BLaER1 (cell line): ENCODE results near the gene CCL11.

Experiments
- H3K27ac ChIP-seq: shearing (Covaris generic); formaldehyde crosslinking; 2 replicates; pipeline ENCODE4 v1.8.1; 2022
- H3K27me3 ChIP-seq: shearing (Covaris generic); formaldehyde crosslinking; 2 replicates; pipeline ENCODE4 v1.8.1; 2022
- H3K36me3 ChIP-seq: shearing (Covaris generic); formaldehyde crosslinking; 2 replicates; pipeline ENCODE4 v1.8.1; 2022
- H3K4me1 ChIP-seq: shearing (Covaris generic); formaldehyde crosslinking; 2 replicates; pipeline ENCODE4 v1.8.1; 2022
- H3K4me2 ChIP-seq: shearing (Covaris generic); formaldehyde crosslinking; 2 replicates; pipeline ENCODE4 v1.8.1; 2022
- H3K4me3 ChIP-seq: shearing (Covaris generic); formaldehyde crosslinking; 2 replicates; pipeline ENCODE4 v1.8.1; 2022
- H3K9ac ChIP-seq: shearing (Covaris generic); formaldehyde crosslinking; 2 replicates; pipeline ENCODE4 v1.8.1; 2022
- H3K9me3 ChIP-seq: shearing (Covaris generic); formaldehyde crosslinking; 2 replicates; pipeline ENCODE4 v1.8.1; 2022
- H4K20me1 ChIP-seq: shearing (Covaris generic); formaldehyde crosslinking; 2 replicates; pipeline ENCODE4 v1.8.1; 2022
- Cebpa-rat ChIP-seq: shearing (Covaris generic); IDR thresholded peaks from 2 replicates; pipeline ENCODE4 v1.8.1; 2022

Gene CCL11

DNA sequence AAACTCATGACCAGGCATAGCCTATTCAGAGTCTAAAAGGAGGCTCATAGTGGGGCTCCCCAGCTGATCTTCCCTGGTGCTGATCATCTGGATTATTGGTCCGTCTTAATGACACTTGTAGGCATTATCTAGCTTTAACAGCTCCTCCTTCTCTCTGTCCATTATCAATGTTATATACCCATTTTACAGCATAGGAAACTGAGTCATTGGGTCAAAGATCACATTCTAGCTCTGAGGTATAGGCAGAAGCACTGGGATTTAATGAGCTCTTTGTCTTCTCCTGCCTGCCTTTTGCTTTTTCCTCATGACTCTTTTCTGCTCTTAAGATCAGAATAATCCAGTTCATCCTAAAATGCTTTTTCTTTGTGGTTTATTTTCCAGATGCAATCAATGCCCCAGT lies 29.7 kb upstream of the CCL11 start:
- no peak overlapping the region for H3K27ac ChIP-seq
- TF ChIP-seq Cebpa-rat = no peak
- no peaks in the 10 kb centered on the region for H3K9me3 ChIP-seq
- no peaks in the 10 kb centered on the region for H3K27me3 ChIP-seq
- no peaks in the 10 kb centered on the region for H3K36me3 ChIP-seq
- H3K4me3 ChIP-seq = no peak overlapping the region
- no peak overlapping the region; the same call in 1 of the 2 replicates for H3K4me2 ChIP-seq
- H4K20me1 ChIP-seq = no peaks in the 10 kb centered on the region
- H3K4me1 ChIP-seq = peaks cover 27% of the 10 kb centered on the region
- H3K9ac ChIP-seq = no peak overlapping the region

GRCh38 chr17:34257299-34257985 lies 28.1 kb upstream of the CCL11 start:
- no peak overlapping the region for H3K9ac ChIP-seq
- H3K27ac ChIP-seq = no peak overlapping the region
- no peak for TF ChIP-seq Cebpa-rat
- H3K27me3 ChIP-seq = no peaks in the 10 kb centered on the region
- no peaks in the 10 kb centered on the region for H3K9me3 ChIP-seq
- no peak overlapping the region for H3K4me2 ChIP-seq
- peaks cover 15% of the 10 kb centered on the region for H3K4me1 ChIP-seq
- H4K20me1 ChIP-seq = no peaks in the 10 kb centered on the region
- H3K36me3 ChIP-seq = no peaks in the 10 kb centered on the region
- no peak overlapping the region for H3K4me3 ChIP-seq

DNA sequence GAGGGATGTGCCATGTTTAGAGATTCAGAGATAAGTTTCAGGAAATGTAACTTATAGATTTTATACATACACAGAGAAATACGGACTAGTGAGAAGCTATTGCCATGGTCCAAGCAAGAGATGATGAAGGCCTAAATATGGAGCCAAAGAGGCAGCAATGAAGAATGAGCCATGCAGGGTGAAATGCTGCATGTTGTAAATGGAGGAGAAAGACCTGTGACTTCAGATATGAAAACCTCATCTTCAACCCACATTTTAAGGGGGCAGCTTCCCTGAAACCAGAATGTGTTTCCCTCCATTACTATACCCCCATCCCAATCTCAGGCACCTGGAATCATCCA lies 27.6 kb upstream of the CCL11 start:
- no peaks in the 10 kb centered on the region for H3K36me3 ChIP-seq
- TF ChIP-seq Cebpa-rat = no peak
- H3K4me3 ChIP-seq = no peak overlapping the region
- H3K4me2 ChIP-seq = no peak overlapping the region
- H4K20me1 ChIP-seq = no peaks in the 10 kb centered on the region
- H3K27me3 ChIP-seq = no peaks in the 10 kb centered on the region
- no peak overlapping the region for H3K9ac ChIP-seq
- H3K9me3 ChIP-seq = no peaks in the 10 kb centered on the region
- H3K4me1 ChIP-seq = peaks cover 13% of the 10 kb centered on the region
- H3K27ac ChIP-seq = no peak overlapping the region

GRCh38 chr17:34259146-34259545 lies 26.4 kb upstream of the CCL11 start:
- Histone ChIP-seq H3K4me3 (no peak overlapping the region), H3K27ac (no peak overlapping the region), H3K36me3 (no peaks in the 10 kb centered on the region), H4K20me1 (no peaks in the 10 kb centered on the region), H3K9me3 (no peaks in the 10 kb centered on the region), H3K4me1 (peaks cover 13% of the 10 kb centered on the region), H3K27me3 (no peaks in the 10 kb centered on the region), H3K9ac (no peak overlapping the region), H3K4me2 (no peak overlapping the region)
- no peak for TF ChIP-seq Cebpa-rat

GRCh38 chr17:34260861-34261260 lies 24.7 kb upstream of the CCL11 start:
- Histone ChIP-seq H3K9ac (no peak overlapping the region), H3K4me2 (no peak overlapping the region), H3K36me3 (no peaks in the 10 kb centered on the region), H3K27me3 (no peaks in the 10 kb centered on the region), H3K27ac (no peak overlapping the region), H3K4me1 (no peaks in the 10 kb centered on the region), H4K20me1 (no peaks in the 10 kb centered on the region), H3K9me3 (no peaks in the 10 kb centered on the region), H3K4me3 (no peak overlapping the region)
- TF ChIP-seq Cebpa-rat = no peak

DNA sequence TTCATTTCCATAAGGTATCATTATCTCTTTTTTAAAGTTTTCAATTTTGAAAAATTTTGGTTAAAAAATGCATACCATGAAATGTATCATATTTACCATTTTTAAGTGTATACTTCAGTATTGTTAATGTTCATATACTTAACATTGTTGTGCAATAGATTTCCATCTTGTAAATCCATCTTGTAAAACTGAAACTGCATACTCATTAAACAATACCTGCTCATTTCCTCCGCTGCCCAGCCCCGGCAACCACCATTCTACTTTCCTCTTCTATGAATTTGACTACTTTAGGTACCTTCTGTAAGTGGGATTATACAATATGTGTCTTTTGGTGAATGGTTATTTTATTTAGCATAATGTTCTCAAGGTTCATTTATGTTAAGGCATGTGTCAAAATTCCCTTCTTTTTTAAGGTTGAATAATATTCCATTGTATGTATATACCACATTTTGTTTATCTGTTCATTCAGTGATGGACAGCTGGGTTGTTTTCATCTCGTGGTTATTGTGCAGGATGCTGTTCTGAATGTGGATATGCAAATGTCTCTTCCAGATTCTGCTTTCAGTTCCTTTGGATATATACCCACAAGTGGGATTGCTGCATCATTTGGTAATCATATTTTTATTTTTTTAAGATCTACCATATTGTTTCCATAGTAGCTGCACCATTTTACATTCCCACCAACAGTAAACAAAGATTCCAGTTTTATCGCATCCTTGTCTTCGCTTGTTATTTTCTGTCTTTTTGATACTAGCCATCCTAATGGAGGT lies 23.8 kb upstream of the CCL11 start:
- Histone ChIP-seq H3K4me2 (no peak overlapping the region), H3K36me3 (no peaks in the 10 kb centered on the region)
- TF ChIP-seq Cebpa-rat = no peak

GRCh38 chr17:34265711-34266110 lies 19.8 kb upstream of the CCL11 start:
- TF ChIP-seq Cebpa-rat = no peak
- H3K27me3 ChIP-seq = no peaks in the 10 kb centered on the region
- H3K4me3 ChIP-seq = no peak overlapping the region
- H3K4me2 ChIP-seq = no peak overlapping the region
- no peaks in the 10 kb centered on the region for H4K20me1 ChIP-seq
- no peaks in the 10 kb centered on the region for H3K9me3 ChIP-seq
- H3K9ac ChIP-seq = no peak overlapping the region
- H3K27ac ChIP-seq = no peak overlapping the region
- no peaks in the 10 kb centered on the region for H3K4me1 ChIP-seq
- no peaks in the 10 kb centered on the region for H3K36me3 ChIP-seq

More for the DNA sequence above, 23.8 kb upstream of the CCL11 start:
- Histone ChIP-seq H3K4me1 (no peaks in the 10 kb centered on the region), H3K27me3 (no peaks in the 10 kb centered on the region), H3K9ac (no peak overlapping the region), H4K20me1 (no peaks in the 10 kb centered on the region), H3K9me3 (no peaks in the 10 kb centered on the region), H3K27ac (no peak overlapping the region), H3K4me3 (no peak overlapping the region)

DNA sequence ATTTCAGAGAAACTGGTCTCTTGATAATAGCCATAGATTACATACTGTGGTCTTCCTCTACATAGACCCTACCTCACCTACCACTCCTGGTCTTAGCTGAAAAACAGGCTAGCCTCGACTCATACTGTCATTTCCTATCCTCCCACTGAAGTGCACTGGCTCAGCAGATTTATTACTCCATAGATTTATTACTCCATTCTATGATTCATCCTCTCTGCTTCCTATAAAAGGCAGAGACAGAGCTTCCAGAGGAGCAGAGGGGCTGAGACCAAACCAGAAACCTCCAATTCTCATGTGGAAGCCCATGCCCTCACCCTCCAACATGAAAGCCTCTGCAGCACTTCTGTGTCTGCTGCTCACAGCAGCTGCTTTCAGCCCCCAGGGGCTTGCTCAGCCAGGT lies 15.6 kb upstream of the CCL11 start, which contains the start of gene CCL7:
Gene CCL7, plus strand, starts transcription at position 253 of the 400 bp plus-strand sequence. Its CDS starts 70 bp downstream, at position 323.
- no peaks in the 10 kb centered on the region for H3K27me3 ChIP-seq
- no peak within 1 kb of the TSS for H3K27ac ChIP-seq
- H3K9me3 ChIP-seq = no peaks in the 10 kb centered on the region
- no peaks in the 10 kb centered on the region for H3K4me1 ChIP-seq
- H3K4me2 ChIP-seq = no peak within 1 kb of the TSS
- no peak within 1 kb of the TSS for H3K4me3 ChIP-seq
- no peak within 1 kb of the TSS for H3K9ac ChIP-seq
- no peaks in the 10 kb centered on the region for H4K20me1 ChIP-seq
- no peaks in the 10 kb centered on the region for H3K36me3 ChIP-seq
- no peak for TF ChIP-seq Cebpa-rat

DNA sequence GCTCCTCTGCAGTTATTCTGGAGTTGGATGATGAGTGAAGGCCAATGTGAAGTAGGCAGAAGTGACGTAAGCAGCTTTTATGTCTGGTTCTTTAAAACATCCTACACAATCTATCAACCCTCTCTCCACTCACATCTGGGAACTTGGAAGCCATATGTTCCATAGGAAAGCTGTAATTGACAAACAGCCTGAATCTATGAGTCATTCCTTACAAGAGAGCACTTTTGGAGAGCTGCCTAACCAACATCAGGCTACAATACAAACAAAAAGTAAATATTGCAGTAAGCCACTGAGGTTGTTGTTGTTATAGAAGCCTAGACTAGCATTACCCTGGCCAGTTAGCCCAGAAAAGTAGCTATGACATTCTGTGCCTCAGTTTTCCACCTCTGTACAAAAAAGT lies 9.7 kb upstream of the CCL11 start:
- Histone ChIP-seq H3K4me2 (no peak overlapping the region), H3K27me3 (no peaks in the 10 kb centered on the region), H3K36me3 (no peaks in the 10 kb centered on the region), H3K4me1 (no peaks in the 10 kb centered on the region), H3K9ac (no peak overlapping the region), H4K20me1 (no peaks in the 10 kb centered on the region), H3K27ac (no peak overlapping the region), H3K4me3 (no peak overlapping the region), H3K9me3 (no peaks in the 10 kb centered on the region)
- no peak for TF ChIP-seq Cebpa-rat

DNA sequence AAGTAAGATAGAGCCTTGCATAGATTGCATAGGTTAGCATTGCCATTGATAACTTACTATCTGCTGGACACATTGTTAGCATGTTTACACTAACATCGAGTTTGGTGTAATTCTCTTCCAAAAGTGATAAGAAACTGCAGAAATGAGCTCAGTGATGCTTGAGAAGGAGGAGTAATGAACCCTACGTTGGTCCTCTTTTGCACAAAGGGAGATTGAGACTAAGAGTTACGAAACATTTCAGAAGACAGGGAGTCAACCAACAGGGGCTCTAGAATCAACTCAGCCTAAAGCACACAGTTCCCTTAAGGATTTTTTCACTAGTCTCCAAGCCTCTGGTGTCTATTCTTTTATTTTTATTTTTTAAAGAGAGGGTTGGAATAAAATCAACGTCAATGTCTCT lies 8.7 kb upstream of the CCL11 start:
- Histone ChIP-seq H3K9me3 (no peaks in the 10 kb centered on the region), H3K4me2 (no peak overlapping the region), H3K9ac (no peak overlapping the region), H3K4me3 (no peak overlapping the region), H3K27ac (no peak overlapping the region), H4K20me1 (no peaks in the 10 kb centered on the region), H3K36me3 (no peaks in the 10 kb centered on the region), H3K4me1 (no peaks in the 10 kb centered on the region), H3K27me3 (no peaks in the 10 kb centered on the region)
- no peak; the same call in 1 of the 2 replicates for TF ChIP-seq Cebpa-rat
